IMR-90 (cell line): ENCODE measurements around the gene DACH1. TPM values are rescaled to one million over a fixed set of nuclear protein-coding genes. Genes with fewer than 3 reads are reported as not detected.

Experiments
- ATAC-seq: fragments of 200-7000 bp; cut with Tn5 transposase; 2 replicates; pipeline ENCODE4 v1.9.1; 2020; ENCODE audit warnings: low read depth, mild to moderate bottlenecking, moderate library complexity
- BruUV-seq: library from RNA; stranded (reverse); fragments of 400-500 nt; replicated peaks from 2 replicates; lab custom pipeline; 2021; lab: Mats Ljungman, UMichigan
- CTCF ChIA-PET: fragments of 300-600 bp; formaldehyde crosslinking; extraction: SDS; loops from one replicate; lab custom pipeline; 2021; ENCODE audit warnings: antibody characterized with exemption; lab: Yijun Ruan, JAX
- POLR2A ChIA-PET: fragments of 300-600 bp; sonication (Branson Sonifier 250); formaldehyde crosslinking; loops from one replicate; lab custom pipeline; 2022; ENCODE audit warnings: antibody characterized with exemption; ENCODE audit not compliant: unreplicated experiment; lab: Charles Lee
- DNase-seq: peaks from one replicate; pipeline ENCODE4 v3.0.0; 2013
- H2AFZ ChIP-seq: replicated peaks from 2 replicates; pipeline ENCODE3; 2013; ENCODE audit warnings: low read length, mild to moderate bottlenecking; ENCODE audit not compliant: poor library complexity
- H2AK5ac ChIP-seq: 2 replicates; pipeline ENCODE4 v1.6.1; 2013; ENCODE audit warnings: low read depth, low read length, inconsistent platforms
- H2AK9ac ChIP-seq: replicated peaks from 2 replicates; pipeline ENCODE3; 2013; ENCODE audit warnings: mild to moderate bottlenecking, low read depth, low read length, moderate library complexity; ENCODE audit not compliant: poor library complexity
- H2BK120ac ChIP-seq: 2 replicates; pipeline ENCODE4 v1.6.1; 2013; ENCODE audit warnings: low read depth, low read length, inconsistent platforms
- H2BK15ac ChIP-seq: 3 replicates; pipeline ENCODE4 v1.6.1; 2013; ENCODE audit warnings: low read depth, low read length, inconsistent platforms
- H2BK20ac ChIP-seq: 2 replicates; pipeline ENCODE4 v1.6.1; 2013; ENCODE audit warnings: low read depth, mild to moderate bottlenecking, inconsistent platforms, low read length, moderate library complexity
- H2BK5ac ChIP-seq: 2 replicates; pipeline ENCODE4 v1.6.1; 2013; ENCODE audit warnings: mild to moderate bottlenecking, low read depth, low read length, inconsistent platforms; ENCODE audit not compliant: poor library complexity, severe bottlenecking
- H3K14ac ChIP-seq: replicated peaks from 2 replicates; pipeline ENCODE4 v1.6.1; 2013; ENCODE audit warnings: low read depth, low read length, inconsistent platforms
- H3K18ac ChIP-seq: 2 replicates; pipeline ENCODE4 v1.6.1; 2013; ENCODE audit warnings: low read depth, low read length, control low read depth
- H3K23ac ChIP-seq: 2 replicates; pipeline ENCODE4 v1.6.1; 2013; ENCODE audit warnings: low read depth, low read length, inconsistent platforms
- H3K27ac ChIP-seq: 2 replicates; pipeline ENCODE4 v1.5.1; 2013; ENCODE audit warnings: mild to moderate bottlenecking, control low read depth, low read length; ENCODE audit not compliant: insufficient read depth
- H3K27me3 ChIP-seq: 2 replicates; pipeline ENCODE4 v1.6.1; 2013; ENCODE audit warnings: low read length; ENCODE audit not compliant: control insufficient read depth, insufficient read depth
- H3K36me3 ChIP-seq: 2 replicates; pipeline ENCODE4 v1.6.1; 2013; ENCODE audit warnings: low read length, mixed read lengths; ENCODE audit not compliant: control insufficient read depth, insufficient read depth
- H3K4ac ChIP-seq: 2 replicates; pipeline ENCODE4 v1.6.1; 2013; ENCODE audit warnings: low read depth, low read length, inconsistent platforms
- H3K4me1 ChIP-seq: 2 replicates; pipeline ENCODE4 v1.6.1; 2013; ENCODE audit warnings: low read length, mixed read lengths; ENCODE audit not compliant: control insufficient read depth, insufficient read depth
- H3K4me2 ChIP-seq: 2 replicates; pipeline ENCODE4 v1.6.1; 2013; ENCODE audit warnings: low read depth, mild to moderate bottlenecking, control low read depth, low read length, moderate library complexity
- H3K4me3 ChIP-seq: 2 replicates; pipeline ENCODE4 v1.5.1; 2013; ENCODE audit warnings: low read depth, mild to moderate bottlenecking, control low read depth, low read length, moderate library complexity; ENCODE audit not compliant: insufficient read depth
- H3K56ac ChIP-seq: 2 replicates; pipeline ENCODE4 v1.6.1; 2013; ENCODE audit warnings: low read length, inconsistent platforms; ENCODE audit not compliant: insufficient read depth; ENCODE audit errors: extremely low read depth
- H3K79me1 ChIP-seq, 2 experiments: 2 replicates each; pipeline ENCODE4 v1.6.1; 2013; ENCODE audit warnings: low read length in 2 of 2, inconsistent platforms in 1 of 2, low read depth in 1 of 2
- H3K9ac ChIP-seq: 2 replicates; pipeline ENCODE4 v1.6.1; 2013; ENCODE audit warnings: low read depth, low read length, control low read depth
- H3K9me1 ChIP-seq: 2 replicates; pipeline ENCODE4 v1.6.1; 2013; ENCODE audit warnings: low read length, inconsistent platforms; ENCODE audit not compliant: insufficient read depth
- H3K9me3 ChIP-seq: 2 replicates; pipeline ENCODE4 v1.6.1; 2013; ENCODE audit warnings: low read length; ENCODE audit not compliant: control insufficient read depth, insufficient read depth
- H4K20me1 ChIP-seq: 2 replicates; pipeline ENCODE4 v1.6.1; 2013; ENCODE audit warnings: low read length, inconsistent platforms; ENCODE audit not compliant: insufficient read depth
- H4K5ac ChIP-seq: 2 replicates; pipeline ENCODE4 v1.6.1; 2013; ENCODE audit warnings: mild to moderate bottlenecking, low read depth, low read length, control low read depth
- H4K8ac ChIP-seq, 2 experiments: 2 replicates each; pipeline ENCODE4 v1.6.1; 2013; ENCODE audit warnings: low read depth in 2 of 2, low read length in 2 of 2, control low read depth in 1 of 2, inconsistent platforms in 1 of 2
- H4K91ac ChIP-seq: 2 replicates; pipeline ENCODE4 v1.6.1; 2013; ENCODE audit warnings: low read depth, low read length, inconsistent platforms; ENCODE audit not compliant: insufficient read depth
- BHLHE40 ChIP-seq: fragments of 150-350 bp; IDR thresholded peaks from 2 replicates; pipeline ENCODE4 v1.6.1; 2016; ENCODE audit warnings: mild to moderate bottlenecking, low read depth, low read length
- CEBPB ChIP-seq: IDR thresholded peaks from 2 replicates; pipeline ENCODE4 v1.6.1; 2012; ENCODE audit warnings: low read depth, low read length, improper control_type of control experiment
- CHD1 ChIP-seq: IDR thresholded peaks from 2 replicates; pipeline ENCODE4 v1.6.1; 2012; ENCODE audit warnings: low read depth, low read length, improper control_type of control experiment
- CTCF ChIP-seq: conservative IDR thresholded peaks from 2 replicates; pipeline ENCODE4 v1.5.1; 2012; ENCODE audit warnings: mild to moderate bottlenecking, low read depth, low read length, improper control_type of control experiment
- FOS ChIP-seq: fragments of 150-350 bp; IDR thresholded peaks from 2 replicates; pipeline ENCODE4 v1.6.1; 2016; ENCODE audit warnings: low read depth, low read length
- MAFK ChIP-seq: IDR thresholded peaks from 2 replicates; pipeline ENCODE4 v1.6.1; 2012; ENCODE audit warnings: low read depth, low read length, improper control_type of control experiment
- MAZ ChIP-seq: IDR thresholded peaks from 2 replicates; pipeline ENCODE4 v1.6.1; 2012; ENCODE audit warnings: low read depth, mild to moderate bottlenecking, low read length, improper control_type of control experiment, moderate library complexity, borderline replicate concordance
- MXI1 ChIP-seq: IDR thresholded peaks from 2 replicates; pipeline ENCODE4 v1.6.1; 2012; ENCODE audit warnings: low read depth, mild to moderate bottlenecking, low read length, moderate library complexity, borderline replicate concordance
- NFE2L2 ChIP-seq: fragments of 150-350 bp; IDR thresholded peaks from 2 replicates; pipeline ENCODE4 v1.6.1; 2016; ENCODE audit warnings: low read depth, mild to moderate bottlenecking, low read length
- POLR2A ChIP-seq: IDR thresholded peaks from 2 replicates; pipeline ENCODE4 v1.6.1; 2012; ENCODE audit warnings: mild to moderate bottlenecking, low read depth, low read length
- RAD21 ChIP-seq: IDR thresholded peaks from 2 replicates; pipeline ENCODE4 v1.6.1; 2012; ENCODE audit warnings: low read length, improper control_type of control experiment
- RCOR1 ChIP-seq: IDR thresholded peaks from 2 replicates; pipeline ENCODE4 v1.6.1; 2012; ENCODE audit warnings: mild to moderate bottlenecking, low read length, improper control_type of control experiment; ENCODE audit not compliant: insufficient replicate concordance
- RFX5 ChIP-seq: IDR thresholded peaks from 2 replicates; pipeline ENCODE4 v1.8.0; 2012; ENCODE audit warnings: low read depth, mild to moderate bottlenecking, low read length, moderate library complexity
- SMC3 ChIP-seq: fragments of 150-350 bp; IDR thresholded peaks from 2 replicates; pipeline ENCODE4 v1.6.1; 2016; ENCODE audit warnings: low read depth, mild to moderate bottlenecking, antibody characterized with exemption, low read length, moderate library complexity
- USF2 ChIP-seq: fragments of 150-350 bp; IDR thresholded peaks from 2 replicates; pipeline ENCODE4 v1.6.1; 2017; ENCODE audit warnings: mild to moderate bottlenecking, antibody characterized with exemption, low read length, low read depth
- WGBS, 2 experiments: methylation state at CpG; one replicate each; pipeline versions ENCODE4 v1.1.5 to v1.1.7; 2013; ENCODE audit warnings: missing lambda C conversion rate in 2 of 2; ENCODE audit not compliant: insufficient read length in 1 of 2; ENCODE audit errors: extremely low coverage in 2 of 2; 5-methylcytosine and 5-hydroxymethylcytosine counted together
- dilution Hi-C: fragments of 300-500 bp; cut with HindIII; formaldehyde crosslinking; loops from one replicate; pipeline ENCODE4 v1.14.3; 2018; ENCODE audit warnings: low sequenced_read_pairs; ENCODE audit not compliant: unreplicated experiment
- in situ Hi-C: fragments of 300-500 bp; cut with MboI; formaldehyde crosslinking; loops from 3 replicates; pipeline ENCODE4 v1.14.3; 2019; ENCODE audit warnings: low sequenced_read_pairs, inconsistent platforms, mixed read lengths
- intact Hi-C: fragments of 100-400 bp; cut with micrococcal nuclease; formaldehyde crosslinking; loops from 2 replicates; pipeline ENCODE4 v1.10.0; 2022
- polyA plus RNA-seq, 3 experiments: library from polyadenylated mRNA; depleted of rRNA; stranded (reverse); fragments of >200 nt; gene quantifications; 2 replicates each; pipeline ENCODE4 v1.2.3, GENCODE V29; 2012; ENCODE audit warnings: low replicate concordance in 1 of 3
- total RNA-seq: library from RNA; depleted of rRNA; stranded (reverse); fragments of >200 nt; gene quantifications from 2 replicates; pipeline ENCODE4 v1.2.3, GENCODE V29; 2012
- TF ChIP-seq, protein P1 (sequence below): fragments of 150-350 bp; IDR thresholded peaks from 2 replicates; pipeline ENCODE4 v1.6.1; 2016; ENCODE audit warnings: low read depth, mild to moderate bottlenecking, low read length, moderate library complexity, borderline replicate concordance

DACH1 gene
- total and polyA plus RNA-seq, 2 of the 4 experiments (the other 2 are of a cell fraction), result not detected

- no peak overlapping the region for H2BK5ac ChIP-seq
- no peaks in the 10 kb centered on the region for H3K79me1 ChIP-seq
- no peak overlapping the region for H3K9ac ChIP-seq
- ChIA-PET CTCF (no interaction called here), POLR2A (no interaction called here)
- no peaks in the 10 kb centered on the region for H3K9me1 ChIP-seq
- no peaks in the 10 kb centered on the region for H3K4me1 ChIP-seq
- no peak overlapping the region for H3K23ac ChIP-seq
- H2AK5ac ChIP-seq, result no peak overlapping the region
- no peak overlapping the region for H2BK15ac ChIP-seq
- ATAC-seq (no peak), DNase-seq (no peak)
- no peak for TF ChIP-seq USF2
- TF ChIP-seq CEBPB, result no peak
- no peak for TF ChIP-seq CTCF
- no peak for TF ChIP-seq MAFK
- TF ChIP-seq POLR2A, result no peak
- no peak for TF ChIP-seq RFX5
- TF ChIP-seq NFE2L2, result no peak
- no peak for TF ChIP-seq RAD21
- TF ChIP-seq, protein P1, sequence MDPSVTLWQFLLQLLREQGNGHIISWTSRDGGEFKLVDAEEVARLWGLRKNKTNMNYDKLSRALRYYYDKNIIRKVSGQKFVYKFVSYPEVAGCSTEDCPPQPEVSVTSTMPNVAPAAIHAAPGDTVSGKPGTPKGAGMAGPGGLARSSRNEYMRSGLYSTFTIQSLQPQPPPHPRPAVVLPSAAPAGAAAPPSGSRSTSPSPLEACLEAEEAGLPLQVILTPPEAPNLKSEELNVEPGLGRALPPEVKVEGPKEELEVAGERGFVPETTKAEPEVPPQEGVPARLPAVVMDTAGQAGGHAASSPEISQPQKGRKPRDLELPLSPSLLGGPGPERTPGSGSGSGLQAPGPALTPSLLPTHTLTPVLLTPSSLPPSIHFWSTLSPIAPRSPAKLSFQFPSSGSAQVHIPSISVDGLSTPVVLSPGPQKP, result no peak
- TF ChIP-seq MXI1, result no peak
- TF ChIP-seq BHLHE40, result no peak
- TF ChIP-seq SMC3, result no peak
- TF ChIP-seq FOS, result no peak
- no peak for TF ChIP-seq RCOR1
- TF ChIP-seq MAZ, result no peak
- no peak for TF ChIP-seq CHD1
- no peaks in the 10 kb centered on the region for H3K27me3 ChIP-seq
- H2BK120ac ChIP-seq, result no peak overlapping the region
- H3K9me3 ChIP-seq, result no peaks in the 10 kb centered on the region
- H3K18ac ChIP-seq, result no peak overlapping the region
- H4K5ac ChIP-seq, result no peak overlapping the region
- dilution Hi-C loops (no loop called here), in situ Hi-C loops (no loop called here), intact Hi-C loops (no loop called here)
- no peak overlapping the region for H3K4me2 ChIP-seq
- no peak overlapping the region for H3K27ac ChIP-seq
- H3K56ac ChIP-seq, result no peak overlapping the region
- H3K4me3 ChIP-seq, result no peak overlapping the region
- H3K36me3 ChIP-seq, result no peaks in the 10 kb centered on the region
- no peak overlapping the region for H2AK9ac ChIP-seq
- 48% methylated on average over 3 of the region's 6 CpGs; no CpG with 5 or more reads in 1 of the 2 experiments for WGBS, 2 experiments
- H4K91ac ChIP-seq, result no peak overlapping the region
- H2AFZ ChIP-seq, result no peak overlapping the region
- H3K4ac ChIP-seq, result no peak overlapping the region
- no peaks in the 10 kb centered on the region for H4K20me1 ChIP-seq
- no peak overlapping the region for H3K14ac ChIP-seq
- no peak overlapping the region for H2BK20ac ChIP-seq
- no peak overlapping the region for H4K8ac ChIP-seq
- BruUV-seq, result no TSS peak
These were observed 13.9 kb upstream of the DACH1 start for GRCh38 chr13:71880753-71881541.
